Activated CD4-positive, alpha-beta T cell treated with anti-CD3 and anti-CD28 coated beads for 24 hours (primary cell): Measurements from ENCODE around the gene ELOF1.
"Not testable (repeated sequence)": the region's sequence is repeated elsewhere in the genome, so short reads cannot be mapped to it uniquely, and the experiment has no call there.

Source experiments
- DNase-seq, 2 donors: peaks; one replicate each; pipeline ENCODE4 v3.0.0-alpha.2; 2020; ENCODE audit warnings: low read depth in 2 of 2

ELOF1 gene

DNA sequence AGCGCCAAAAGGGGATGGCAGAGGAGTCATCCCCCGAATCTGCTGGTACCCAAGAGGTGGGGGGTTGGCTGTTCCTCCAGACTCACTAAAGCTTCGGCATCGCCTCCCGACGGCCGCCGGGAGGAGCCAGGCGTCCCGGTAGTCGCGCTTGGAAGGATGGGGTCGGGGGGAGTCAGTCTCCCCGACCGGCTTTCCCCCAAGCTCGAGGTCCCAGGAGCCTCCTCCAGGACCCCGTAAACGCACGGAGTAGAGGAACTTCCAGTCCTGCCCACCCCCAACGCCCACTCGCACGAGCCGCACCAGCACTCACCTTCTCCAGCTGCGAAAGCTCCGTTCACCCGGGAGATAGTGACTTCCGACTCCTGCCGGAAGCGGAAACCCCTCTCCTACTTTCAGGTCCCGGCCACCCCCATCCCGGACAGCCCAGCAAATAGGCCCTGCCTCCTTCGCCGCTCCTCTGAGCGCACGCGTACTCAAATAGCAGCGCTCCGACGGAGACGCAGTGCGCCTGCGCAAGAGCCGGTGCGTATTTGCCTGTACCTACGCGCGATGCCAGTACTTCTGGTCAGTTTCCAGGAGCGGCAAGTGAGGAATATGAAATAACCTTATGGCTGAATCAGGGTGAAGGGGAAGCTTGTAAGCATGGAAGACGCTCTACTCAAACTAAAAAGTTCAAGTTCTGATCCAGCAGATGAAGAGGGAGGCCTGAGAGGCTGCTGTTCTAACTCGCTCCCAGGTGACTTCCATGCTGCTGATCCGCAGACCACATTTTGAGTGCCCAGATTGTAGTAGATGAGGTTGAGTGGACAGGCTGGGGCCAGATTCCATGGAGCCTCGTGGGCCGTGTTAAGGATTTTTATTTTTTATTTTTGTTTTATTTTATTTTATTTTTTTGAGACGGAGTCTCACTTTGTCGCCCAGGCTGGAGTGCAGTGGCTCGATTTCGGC is at the start of gene ELOF1:
TSS of gene ELOF1 (minus strand) at position 350 of the 948 bp plus-strand sequence. CDS start 4,883 bp downstream, outside the sequence.
- DNase-seq: peak; percentile 93 to 95

DNA sequence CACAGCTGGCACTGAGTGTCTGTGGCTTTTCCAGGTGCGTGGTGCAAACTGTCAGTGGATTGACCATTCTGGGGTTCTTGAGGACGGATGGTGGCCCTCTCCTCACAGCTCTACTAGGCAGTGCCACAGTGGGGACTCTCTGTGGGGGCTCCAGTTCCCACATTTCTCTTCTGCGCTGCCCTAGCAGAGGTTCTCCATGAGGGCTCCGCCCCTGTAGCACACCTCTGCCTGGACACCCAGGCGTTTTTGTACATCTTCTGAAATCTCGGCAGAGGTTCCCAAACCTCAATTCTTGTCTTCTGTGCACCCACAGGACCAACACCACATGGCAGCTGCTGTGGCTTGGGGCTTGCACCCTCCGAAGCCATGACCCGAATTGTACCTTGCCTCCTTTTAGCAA is 47.5 kb upstream of the ELOF1 start:
- DNase-seq: no peak

DNA sequence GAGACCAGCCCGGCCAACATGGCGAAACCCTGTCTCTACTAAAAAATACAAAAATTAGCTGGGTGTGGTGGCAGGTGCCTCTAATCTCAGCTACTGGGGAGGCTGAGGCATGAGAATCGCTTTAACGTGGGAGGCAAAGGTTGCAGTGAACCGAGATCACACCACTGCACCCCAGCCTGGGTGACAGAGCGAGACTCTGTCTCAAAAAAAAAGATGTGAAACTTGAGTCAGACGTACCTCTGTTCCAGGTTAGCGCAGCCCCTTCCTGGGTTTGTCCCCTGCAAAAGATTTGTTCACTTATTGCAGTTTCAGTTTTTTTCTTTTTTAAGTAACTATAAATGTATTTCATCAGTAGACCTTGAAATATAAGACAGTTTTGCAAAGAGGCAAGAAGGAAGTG is 40.7 kb upstream of the ELOF1 start:
- not testable (repeated sequence) for DNase-seq

DNA sequence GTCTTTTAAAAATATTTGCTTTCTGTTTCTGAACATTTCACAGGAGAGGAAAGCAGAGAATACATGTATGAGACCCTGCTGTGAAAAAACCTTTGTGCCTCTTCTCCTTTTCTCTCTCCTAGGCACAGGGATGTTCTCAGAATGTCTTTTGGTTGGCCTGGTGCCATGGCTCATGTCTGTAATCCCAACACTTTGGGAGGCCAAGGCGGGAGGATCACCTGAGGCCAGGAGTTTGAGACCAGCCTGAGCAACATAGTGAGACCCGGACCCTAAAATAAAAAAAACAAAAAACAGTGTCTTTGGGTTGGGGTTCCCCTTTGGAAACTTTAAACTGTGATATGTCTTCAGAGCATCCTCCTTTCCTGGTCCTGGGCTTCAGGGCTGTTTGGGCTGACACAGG is 39.7 kb upstream of the ELOF1 start:
- no peak for DNase-seq

DNA sequence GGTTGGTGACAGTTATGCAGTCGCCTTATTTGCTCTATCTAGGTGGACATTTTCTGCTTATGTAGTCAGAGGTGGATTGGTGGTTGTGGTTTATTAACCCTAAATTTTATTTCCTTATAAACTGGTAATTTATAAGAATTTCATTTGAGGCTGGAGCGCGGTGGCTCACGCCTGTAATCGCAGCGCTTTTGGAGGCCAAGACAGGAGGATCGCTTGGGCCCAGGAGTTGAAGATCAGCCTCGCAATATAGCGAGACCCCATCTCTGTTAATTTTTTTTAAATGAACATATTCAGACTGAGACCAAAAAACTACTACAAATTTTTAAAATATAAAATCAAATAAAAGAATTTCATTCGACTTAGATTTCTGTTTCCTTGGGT is 39.1 kb upstream of the ELOF1 start:
- no peak for DNase-seq

DNA sequence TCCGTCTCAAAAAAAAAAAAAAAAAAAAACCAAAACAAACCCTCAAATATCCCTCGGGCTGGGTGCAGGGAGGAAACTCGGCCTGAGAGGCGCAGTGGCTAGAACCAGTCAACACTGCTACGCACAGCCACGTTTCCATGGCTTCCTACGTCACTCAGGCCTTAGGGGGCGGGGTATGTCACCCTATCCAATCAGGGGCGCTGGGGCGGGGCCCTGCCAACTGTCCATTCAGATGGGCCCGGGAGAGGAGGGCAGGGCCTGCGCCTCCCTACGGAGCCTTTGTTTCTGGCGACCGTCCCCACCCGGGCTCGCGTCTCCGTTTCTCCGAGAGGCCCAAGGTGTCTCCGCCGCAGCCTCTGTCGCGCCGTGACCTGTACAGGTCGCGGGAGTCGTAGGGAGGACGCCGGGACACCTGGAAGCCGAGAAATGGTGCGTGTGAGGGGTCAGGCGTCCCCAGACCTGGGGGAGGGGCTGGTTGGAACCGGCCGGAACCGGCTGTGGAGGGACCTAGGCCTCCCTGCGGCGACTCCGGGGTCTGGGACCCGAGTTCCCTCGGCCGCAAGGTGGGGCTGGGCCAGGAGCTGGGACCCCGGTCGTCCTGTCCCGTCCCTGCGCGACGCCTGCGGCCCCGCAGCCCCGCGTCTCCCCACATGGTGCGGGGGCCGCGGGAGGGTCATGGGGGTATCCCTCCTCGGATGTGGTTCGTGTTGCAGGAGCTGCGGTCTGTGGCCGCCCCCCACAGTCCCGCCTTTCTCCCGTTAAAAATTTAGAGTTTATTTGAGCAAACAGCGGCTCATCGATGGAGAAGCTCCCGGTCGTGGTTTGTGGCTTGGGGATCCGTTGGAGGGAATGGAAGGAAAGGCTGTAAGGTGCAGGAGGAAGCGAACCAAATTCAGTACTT is 38.4 kb upstream of the ELOF1 start, which contains the start of gene ZNF627:
TSS of gene ZNF627 (plus strand) at position 282 of the 901 bp plus-strand sequence. CDS start at position 427, 145 bp downstream.
- DNase-seq: peak; percentile 92 to 97

DNA sequence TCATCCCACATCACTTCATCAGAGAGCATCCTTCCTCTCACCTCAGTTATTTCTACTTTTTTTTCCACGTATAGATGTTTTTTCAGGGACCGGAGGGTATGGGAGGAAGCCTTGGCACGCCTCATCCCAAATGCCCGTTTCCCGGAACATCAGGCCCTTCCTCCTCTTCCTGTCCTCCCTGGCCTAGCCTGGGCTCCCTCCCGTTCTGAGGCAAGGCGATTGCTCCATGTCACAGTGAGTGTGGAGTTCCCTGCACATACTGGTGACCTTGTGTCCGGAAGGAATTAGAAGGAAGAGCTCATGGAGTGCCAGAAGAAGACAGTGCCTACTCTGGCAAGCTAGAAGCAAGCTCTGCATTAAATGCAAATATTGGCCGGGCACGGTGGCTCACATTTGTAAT is 37.1 kb upstream of the ELOF1 start:
- no peak for DNase-seq

DNA sequence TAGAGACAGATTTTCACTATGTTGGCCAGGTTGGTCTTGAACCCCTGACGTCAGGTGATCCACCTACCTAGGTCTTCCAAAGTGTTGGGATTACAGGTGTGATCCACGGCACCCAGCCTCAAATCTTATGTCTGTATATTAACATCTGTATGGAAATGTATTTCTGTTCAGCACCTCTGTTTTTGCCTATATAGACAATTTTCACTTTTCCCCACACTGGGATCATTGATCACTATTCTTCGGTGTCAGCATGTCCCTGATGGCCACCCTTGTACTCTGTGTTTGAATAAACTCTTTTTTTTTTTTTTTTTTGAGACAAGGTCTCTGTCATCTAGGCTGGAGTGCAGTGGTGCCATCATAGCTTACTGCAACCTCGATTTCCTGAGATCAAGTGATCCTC is 35.1 kb upstream of the ELOF1 start:
- no peak for DNase-seq

DNA sequence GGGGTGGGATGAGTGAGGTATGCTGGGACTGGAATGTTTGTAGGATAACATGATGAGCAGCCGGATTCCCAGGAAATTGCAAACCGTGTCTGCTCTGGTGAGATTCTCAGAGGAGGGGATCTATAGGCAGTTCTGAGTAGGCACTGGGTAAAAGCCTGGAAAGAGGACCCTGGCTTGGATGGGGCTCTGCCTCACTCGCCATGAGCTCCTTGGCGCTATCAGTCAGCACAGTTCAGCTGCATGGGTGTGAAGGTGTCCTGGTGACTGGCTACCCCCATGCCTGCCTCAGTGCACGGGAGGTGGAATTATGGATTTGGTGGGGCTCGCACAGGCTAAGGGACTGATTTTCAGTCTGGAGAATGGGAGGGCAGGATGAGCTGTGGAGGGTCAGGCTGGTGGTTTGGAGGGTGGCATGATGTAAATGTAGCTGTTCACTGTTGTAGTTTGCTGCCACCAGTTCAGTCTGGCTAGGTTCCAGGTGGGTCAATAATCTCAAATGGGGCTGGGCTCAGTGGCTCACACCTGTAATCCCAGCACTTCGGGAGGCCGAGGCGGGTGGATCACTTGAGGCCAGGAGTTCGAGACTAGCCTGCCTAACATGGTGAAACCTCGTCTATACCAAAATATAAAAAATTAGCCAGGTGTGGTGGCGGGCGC is 29.1 kb upstream of the ELOF1 start:
- no peak for DNase-seq

DNA sequence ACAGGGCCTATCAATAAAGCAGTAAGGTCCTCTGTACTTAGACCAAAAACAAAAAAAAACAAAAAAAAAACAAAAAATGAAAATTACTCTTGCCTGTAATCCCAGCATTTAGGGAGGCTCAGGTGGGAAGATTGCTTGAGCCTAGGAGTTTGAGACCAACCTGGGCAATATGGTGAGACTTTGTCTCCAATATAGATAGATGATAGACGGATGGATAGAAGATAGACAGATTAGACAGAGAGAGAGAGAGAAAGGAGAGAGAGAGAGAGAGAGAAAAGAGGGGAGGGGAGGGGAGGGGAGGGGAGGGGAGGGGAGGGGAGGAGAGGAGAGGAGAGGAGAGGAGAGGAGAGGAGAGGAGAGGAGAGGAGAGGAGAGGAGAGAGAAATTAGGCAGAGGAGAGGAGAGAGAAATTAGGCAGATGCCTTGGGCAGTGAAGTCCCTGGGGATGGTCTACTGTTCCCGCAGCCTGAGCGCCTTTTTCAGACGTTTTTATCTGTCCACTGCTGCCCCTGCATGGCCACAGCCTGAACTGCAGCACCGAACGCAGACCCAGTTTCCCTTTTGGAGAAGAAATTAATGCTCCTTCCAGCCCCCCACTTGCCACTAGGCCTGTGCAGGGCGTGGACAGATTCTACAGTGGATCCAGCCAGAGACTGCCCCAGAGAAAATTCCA is 28.4 kb upstream of the ELOF1 start:
- DNase-seq: peak; percentile 66 to 72

DNA sequence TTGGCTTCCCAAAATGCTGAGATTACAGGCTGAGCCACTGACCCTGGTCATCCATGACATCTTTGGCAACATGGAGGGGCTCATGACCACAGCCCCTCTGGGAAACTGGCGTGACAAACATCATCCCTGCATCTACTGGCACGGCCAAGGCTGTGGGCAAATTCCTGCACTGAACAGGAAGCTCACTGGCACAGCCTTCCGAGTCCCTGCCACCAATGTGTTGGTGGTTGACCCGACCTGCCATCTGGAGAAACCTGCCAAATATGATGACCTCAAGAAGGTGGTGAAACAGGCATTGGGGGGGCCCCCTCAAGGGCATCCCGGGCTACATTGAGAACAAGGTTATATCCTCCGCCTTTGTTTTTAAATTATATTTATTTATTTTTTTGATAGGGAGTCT is 27.3 kb upstream of the ELOF1 start:
- DNase-seq: no peak

DNA sequence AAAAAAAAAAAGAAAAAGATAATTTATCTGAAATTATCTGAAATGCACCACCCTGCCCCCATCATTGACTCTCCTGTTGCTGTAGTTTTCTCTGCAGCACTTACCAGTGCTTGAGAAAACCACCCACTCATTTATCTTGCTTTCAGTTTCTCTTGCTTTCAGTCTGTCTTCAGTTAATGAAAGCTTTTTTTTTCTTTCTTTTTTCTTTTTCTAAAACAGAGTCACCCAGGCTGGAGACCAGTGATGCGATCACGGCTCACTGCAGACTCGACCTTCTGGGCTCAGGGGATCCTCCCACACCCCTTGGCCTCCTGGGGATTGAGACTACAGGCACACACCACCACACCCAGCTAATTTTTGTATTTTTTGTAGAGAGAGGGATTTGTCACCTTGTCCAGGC is 22.7 kb upstream of the ELOF1 start:
- peak; percentile 34 to 36 for DNase-seq

DNA sequence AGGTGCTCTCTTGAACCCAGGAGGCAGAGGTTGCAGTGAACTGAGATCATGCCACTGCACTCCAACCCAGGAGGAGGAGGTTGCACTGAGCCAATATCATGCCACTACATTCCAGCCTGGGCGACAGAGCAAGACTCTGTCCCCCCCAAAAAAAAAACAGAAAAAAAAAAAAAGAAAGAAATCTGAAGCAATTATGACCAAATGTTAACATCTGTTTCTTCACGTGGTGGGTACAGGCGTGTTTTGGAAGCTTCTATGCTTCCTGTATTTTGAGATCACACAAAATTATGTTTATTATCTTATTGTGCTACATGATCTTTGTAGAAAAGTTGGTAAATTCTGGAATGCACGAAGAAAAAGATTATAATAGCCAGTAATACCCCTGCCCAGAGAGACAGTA is 21.1 kb upstream of the ELOF1 start:
- DNase-seq: no peak

DNA sequence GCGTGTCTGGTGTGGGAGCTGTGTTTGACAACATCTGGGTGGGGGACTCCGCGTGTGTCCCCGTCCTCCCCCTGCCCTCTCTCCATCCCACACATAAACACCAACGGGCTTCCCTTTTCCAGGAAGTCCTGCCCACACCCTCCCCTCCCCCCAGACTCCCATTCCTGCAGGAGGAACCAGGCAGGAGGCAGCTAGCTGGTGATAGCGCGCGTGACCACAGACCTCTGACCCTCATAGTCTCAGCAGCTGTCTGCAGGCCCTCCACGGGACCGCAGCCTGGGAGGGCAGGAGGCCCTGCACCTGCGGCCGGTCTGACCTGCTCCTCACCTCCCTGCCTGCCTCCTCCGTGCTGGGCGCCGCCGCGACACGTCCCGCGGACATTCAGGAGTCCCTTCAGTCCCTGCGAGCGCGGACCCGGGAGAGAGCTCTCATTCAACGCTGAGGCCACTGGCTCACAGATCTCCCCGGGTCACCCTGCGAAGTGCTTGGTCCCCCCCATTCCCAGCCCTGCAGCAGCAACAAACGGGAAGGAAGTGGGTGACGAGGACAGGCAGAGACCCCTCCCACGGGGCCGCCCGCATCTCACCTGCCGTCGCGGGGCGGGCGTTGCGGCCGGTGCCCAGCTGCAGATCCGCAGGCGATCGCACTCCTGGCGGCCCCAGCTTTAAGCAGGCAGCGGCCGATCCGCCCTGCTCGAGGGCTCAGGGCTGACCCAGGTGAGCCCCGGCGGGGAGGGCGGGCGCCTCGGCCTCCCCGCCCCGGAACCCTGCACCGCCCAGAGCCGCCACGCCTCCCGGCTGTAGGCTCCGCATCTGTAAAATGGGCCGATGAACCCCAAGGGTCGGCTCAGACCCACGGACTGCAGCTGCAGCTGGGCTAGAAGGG is 19.5 kb upstream of the ELOF1 start:
- no peak for DNase-seq

DNA sequence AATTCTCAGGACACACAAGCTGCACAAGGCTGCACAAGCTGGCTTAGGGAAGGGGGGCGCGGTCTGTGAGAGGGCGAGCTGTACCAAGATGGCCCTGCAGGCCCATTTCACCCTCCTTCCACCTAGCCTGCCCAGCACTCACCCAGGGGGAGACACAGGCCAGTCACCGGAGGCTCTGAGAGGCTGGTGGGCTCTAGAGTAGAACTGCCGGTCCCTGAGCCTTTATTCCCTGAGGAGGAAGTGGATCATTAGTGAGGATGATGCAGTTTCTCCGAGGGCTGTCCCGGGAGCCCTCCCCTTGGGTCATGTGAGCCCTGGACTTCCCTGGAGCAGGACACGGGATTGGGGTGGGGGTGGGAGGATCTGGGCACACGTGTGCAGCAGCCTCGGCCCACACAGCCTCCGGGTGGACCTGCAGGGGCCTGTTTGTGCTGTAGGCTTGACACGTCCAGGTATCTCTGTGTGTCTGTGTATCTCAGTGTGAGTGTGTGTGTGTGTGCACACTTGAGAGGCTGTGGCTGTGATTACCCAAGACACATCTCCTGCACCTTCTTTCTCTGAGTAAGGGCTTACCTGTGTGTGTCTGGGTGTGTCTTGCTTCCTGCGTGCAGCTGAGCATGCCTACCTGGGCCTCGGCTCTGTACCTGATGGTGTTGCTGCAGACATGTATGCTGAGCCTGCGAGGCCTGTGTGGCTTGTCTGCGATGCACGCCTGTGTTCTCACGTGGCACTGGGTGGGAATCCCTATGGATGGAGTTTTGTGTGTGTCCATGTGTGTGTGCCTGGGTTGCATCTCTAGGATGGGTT is 18.6 kb upstream of the ELOF1 start, which contains the start of gene ACP5:
TSS of gene ACP5 (minus strand) at position 195 of the 807 bp plus-strand sequence. CDS start 328 bp downstream, outside the sequence.
- no peak for DNase-seq

DNA sequence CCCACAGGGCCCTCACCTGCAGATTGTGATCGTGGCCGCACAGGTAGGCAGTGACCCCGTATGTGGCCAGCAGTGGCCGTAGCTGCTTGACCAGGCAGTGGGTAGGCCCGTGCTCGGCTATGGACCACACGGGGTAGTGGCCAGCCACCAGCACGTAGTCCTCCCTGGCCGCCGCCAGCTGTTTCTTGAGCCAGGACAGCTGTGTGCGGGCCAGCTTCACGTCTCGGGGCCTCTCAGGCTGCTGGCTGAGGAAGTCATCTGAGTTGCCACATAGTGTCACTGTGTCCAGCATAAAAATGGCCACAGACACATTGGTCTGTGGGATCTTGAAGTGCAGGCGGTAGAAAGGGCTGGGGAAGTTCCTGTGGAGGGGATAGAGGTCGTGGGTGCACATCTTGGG is 17.2 kb upstream of the ELOF1 start:
- DNase-seq: no peak

DNA sequence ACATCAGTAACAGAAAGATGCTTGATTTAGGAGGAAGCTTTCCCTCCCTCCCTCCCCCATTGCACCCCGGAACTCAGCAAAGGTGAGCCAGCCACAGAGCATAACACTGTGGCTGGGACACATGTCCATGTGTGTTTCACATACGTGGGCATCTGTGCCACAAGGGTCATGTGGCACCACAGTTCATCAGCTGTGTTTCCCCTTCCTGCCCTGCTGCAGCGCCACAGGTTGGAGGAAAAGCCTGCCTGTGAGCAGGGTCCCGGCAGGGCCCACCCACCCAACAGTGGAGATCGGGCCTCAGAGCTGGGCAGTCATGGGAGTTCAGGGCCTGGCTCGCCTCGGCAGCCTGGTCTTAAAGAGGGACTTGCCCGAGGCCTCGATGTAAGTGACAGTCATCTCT is 15.7 kb upstream of the ELOF1 start:
- no peak for DNase-seq

DNA sequence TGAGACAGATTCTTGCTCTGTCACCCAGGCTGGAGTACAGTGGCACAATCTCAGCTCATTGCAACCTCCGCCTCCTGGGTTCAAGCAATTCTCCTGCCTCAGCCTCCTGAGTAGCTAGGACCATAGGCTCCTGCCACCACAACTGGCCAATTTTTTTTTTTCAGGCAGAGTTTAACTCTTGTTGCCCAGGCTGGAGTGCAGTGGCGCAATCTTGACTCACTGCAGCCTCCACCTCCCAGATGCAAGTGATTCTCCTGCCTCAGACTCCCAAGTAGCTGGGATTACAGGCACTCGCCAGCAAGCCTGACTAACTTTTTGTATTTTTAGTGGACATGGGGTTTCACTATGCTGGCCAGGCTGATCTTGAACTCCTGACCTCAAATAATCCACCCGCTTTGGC is 14.7 kb upstream of the ELOF1 start:
- not testable (repeated sequence) for DNase-seq

DNA sequence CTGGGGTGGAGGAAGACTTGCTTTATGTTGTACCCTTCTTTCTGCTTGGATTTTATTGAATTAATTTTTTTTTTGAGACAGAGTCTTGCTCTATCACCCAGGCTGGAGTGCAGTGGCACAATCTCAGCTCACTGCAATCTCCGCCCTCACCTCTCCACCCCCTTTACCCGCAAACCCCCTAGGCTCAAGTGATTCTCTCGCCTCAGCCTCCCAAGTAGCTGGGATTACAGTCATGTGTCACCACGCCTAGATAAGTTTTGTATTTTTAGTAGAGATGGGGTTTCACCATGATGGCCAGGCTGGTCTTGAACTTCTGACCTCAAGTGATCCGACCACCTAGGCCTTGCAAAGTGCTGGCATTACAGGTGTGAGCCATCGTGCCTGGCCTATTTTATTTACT is 14.3 kb upstream of the ELOF1 start:
- DNase-seq: not testable (repeated sequence)
